HG03354 (cell line): ENCODE results near the gene FIGNL2.

Experiments
- ATAC-seq: cut with Tn5 transposase; IDR thresholded peaks from one replicate; pipeline ENCODE4 v1.9.1; 2021; ENCODE audit warnings: mild to moderate bottlenecking; ENCODE audit not compliant: unreplicated experiment, poor library complexity, severe bottlenecking

Gene FIGNL2

DNA sequence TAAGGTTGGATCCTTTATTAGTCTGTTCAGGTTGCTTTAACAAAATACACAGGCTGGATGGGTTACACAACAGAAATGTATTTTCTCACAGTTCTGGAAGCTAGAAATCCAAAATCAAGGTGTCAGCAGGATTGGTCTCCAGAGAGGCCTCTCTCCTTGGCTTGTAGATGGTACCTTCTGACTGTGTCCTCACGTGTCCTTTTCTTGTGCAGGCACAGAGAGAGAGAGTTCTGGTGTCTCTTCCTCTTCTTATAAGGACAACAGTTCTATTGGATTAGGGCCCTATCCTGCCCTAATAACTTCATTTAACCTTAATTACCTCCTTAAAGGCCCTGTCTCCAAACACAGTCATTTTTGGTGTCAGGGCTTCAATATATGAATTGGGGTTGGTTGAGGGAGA, 34.8 kb upstream of the FIGNL2 start:
- ATAC-seq = no peak

DNA sequence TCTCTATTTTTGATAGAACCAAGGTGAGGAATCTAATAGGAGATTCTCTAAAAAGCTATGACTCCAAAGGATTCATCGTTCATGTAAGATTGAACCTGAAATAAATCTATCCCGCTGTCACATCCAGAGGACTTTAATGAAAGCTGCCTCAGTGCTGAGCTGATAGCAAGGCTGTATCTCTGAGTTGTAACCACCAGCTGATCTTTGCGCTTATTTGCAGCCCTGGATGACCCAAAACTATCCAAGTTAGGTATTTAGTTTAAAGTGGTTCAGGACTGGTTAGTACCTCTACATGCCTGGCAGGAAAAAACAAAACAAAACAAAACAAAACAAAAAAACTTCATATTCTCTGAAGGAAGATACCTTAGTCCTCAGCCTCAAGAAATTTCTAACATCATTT, 30.6 kb upstream of the FIGNL2 start:
- ATAC-seq = no peak

DNA sequence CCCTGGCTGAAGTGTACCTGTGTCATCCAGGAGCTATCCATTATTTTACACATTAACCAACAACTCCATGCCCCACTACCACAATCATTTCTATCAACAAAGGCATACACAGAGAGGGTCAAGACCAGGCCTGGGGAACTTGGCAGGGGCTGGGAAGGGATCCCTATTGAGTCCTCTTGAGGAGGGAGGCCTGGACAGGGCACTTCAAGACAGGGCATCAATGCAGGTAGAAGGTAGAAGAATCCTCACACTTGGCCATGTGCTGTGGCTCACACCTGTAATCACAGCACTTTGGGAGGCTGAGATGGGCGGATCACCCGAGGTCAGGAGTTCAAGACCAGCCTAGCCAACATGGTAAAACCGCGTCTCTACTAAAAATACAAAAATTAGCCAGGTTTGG, 26.0 kb upstream of the FIGNL2 start:
- ATAC-seq = no peak

DNA sequence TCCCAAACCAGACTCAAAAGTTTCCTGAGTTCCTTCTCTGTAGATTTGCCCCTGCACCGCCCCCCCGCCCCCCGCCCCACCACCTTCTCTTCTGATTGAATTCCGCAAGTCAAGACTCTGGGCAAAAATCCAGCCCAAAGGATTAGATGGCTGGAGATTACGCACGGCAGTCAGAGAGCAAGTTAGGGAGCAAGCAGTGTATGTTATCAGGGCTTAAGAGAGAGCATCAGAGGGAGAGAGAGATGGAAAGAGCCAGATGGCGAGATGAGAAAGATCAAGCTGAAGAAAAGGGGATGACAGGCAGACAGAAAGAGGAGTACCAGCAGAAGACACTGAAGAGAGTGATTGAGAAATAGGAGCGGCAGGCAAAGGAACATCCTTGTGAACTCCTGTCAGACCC, 25.5 kb upstream of the FIGNL2 start:
- no peak for ATAC-seq

- ATAC-seq = no peak
Measured at GRCh38 chr12:51873251-51873994, 24.9 kb upstream of the FIGNL2 start.

DNA sequence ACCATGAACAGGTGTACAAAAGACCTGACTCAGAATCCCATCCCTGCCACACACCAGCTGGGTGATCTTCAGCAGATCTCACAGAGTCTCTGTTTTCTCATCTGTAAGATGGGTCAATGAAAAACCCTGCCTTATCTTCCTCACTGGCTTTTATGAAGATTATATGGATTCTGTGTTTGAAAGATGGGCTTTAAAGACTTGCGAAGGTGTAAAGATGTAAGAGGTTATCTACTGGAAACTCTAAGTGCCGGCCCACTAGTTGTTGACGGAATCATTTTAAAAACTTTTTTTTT, 24.1 kb upstream of the FIGNL2 start:
- ATAC-seq = no peak

GRCh38 chr12:51871918-51872688, 23.6 kb upstream of the FIGNL2 start:
- ATAC-seq = no peak

- ATAC-seq = no peak
Measured at GRCh38 chr12:51871126-51871525, 22.6 kb upstream of the FIGNL2 start.

GRCh38 chr12:51870504-51870903, 22.0 kb upstream of the FIGNL2 start:
- no peak for ATAC-seq

GRCh38 chr12:51869931-51870330, 21.4 kb upstream of the FIGNL2 start:
- ATAC-seq = no peak

DNA sequence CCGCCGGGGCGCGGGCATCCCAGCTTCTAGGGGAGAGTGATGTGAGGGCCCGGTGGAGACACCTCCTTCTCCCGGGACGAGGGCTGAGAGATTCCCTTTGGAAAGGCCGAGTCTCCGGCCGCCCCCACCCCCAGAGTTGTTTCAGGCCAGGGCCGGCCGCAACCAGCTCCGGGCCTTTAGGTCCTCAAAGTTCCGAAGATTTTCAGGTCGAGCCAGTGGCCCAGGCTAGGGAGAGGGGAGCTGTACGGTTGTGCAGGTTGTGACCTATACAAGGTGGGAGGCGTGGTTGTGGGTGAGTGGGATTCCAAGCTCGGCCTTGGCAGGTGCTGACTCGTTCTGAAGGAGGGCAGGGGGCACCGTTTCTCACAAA, 21.0 kb upstream of the FIGNL2 start:
- no peak for ATAC-seq

DNA sequence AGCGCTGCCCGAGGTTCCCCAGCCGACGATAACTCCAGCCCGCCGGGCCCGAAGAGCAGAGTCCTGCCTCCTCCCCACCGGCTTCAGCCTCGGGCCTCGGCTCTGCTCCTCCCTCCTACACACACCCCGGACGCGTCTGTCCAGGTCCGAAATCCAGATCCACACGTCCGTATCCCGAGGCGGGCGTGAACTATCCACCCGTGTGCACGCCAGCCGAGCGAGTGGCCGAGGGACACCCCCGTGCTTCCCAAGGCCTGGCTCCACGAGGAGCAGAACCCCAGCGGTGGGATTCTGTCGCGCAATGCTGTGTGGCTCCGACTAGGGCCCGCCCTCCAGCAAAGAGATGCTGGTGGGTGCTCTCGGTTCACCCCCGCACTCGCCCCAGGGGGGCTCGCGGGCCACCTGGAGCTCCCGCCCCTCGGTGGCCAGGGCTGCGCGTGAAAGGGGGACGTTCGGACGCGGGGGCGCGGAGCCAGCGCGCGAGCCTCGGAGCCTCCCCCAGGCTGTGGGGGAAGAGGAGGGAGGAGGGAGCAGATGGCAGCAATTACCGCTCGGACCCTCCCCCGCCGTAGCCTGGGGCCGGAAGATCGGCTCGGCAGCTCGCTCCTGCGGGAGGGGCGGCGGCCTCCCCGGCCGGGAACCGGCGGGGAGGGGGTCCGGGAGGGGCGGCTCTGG, 20.4 kb upstream of the FIGNL2 start:
- no peak for ATAC-seq

- ATAC-seq = no peak
Measured at GRCh38 chr12:51867796-51868428, 19.4 kb upstream of the FIGNL2 start.

GRCh38 chr12:51867371-51867770, 18.9 kb upstream of the FIGNL2 start:
- ATAC-seq = no peak

GRCh38 chr12:51866762-51867161, 18.2 kb upstream of the FIGNL2 start:
- ATAC-seq = no peak

- no peak for ATAC-seq
Measured at GRCh38 chr12:51866324-51866723, 17.8 kb upstream of the FIGNL2 start.

DNA sequence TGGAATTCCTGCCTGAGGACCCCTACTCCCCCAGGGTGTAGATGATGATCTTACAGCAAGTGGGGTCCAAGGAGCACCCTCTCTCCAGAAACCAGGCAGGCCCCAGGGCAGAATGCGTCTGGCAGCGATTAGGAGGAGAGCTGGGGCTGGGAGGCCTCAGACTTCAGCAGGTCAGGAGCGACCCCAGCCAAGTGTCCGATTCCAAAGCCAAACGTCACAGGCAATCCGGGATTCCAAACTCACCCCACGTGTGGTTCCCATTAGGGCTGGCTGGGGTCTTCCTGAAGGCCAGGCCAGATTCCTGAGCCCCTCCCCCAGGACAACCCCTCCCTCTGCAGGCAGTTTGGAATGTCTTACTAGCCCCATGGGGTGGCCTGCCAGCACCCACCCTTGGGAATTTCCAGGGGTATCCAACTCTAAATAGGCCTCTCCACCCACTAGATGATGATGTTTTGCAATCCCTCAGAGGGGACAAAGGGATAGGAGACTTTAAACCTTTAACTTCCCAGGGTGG, 17.3 kb upstream of the FIGNL2 start:
- no peak for ATAC-seq

- ATAC-seq = no peak
Measured at GRCh38 chr12:51864833-51865670, 16.5 kb upstream of the FIGNL2 start.

GRCh38 chr12:51863933-51864832, 15.7 kb upstream of the FIGNL2 start:
- no peak for ATAC-seq
